Liver (tissue), 3 donors: ENCODE measurements around the gene CELA2A.

Experiments
- EGR1 ChIP-seq, 2 donors: IDR thresholded peaks; 2 replicates each; pipeline ENCODE4 v1.6.1; 2016 to 2018; ENCODE audit warnings: antibody characterized with exemption in 2 of 2, low read depth in 2 of 2
- GABPA ChIP-seq, 2 donors: IDR thresholded peaks in 1 of 2; conservative IDR thresholded peaks in 1 of 2; 2 replicates each; pipeline ENCODE4 v1.6.1; 2016; ENCODE audit warnings: antibody characterized with exemption in 2 of 2, mild to moderate bottlenecking in 1 of 2, moderate library complexity in 1 of 2
- HNF4A ChIP-seq, 2 donors: conservative IDR thresholded peaks; 2 replicates each; pipeline ENCODE4 v1.6.1; 2016; ENCODE audit warnings: antibody characterized with exemption in 2 of 2, mild to moderate bottlenecking in 2 of 2
- JUND ChIP-seq, 2 donors: IDR thresholded peaks; 2 replicates each; pipeline ENCODE4 v1.6.1; 2016; ENCODE audit warnings: antibody characterized with exemption in 2 of 2
- NR2F2 ChIP-seq: IDR thresholded peaks from 2 replicates; pipeline ENCODE4 v1.6.1; 2016; ENCODE audit warnings: antibody characterized with exemption
- RXRA ChIP-seq, 2 donors: IDR thresholded peaks; 2 replicates each; pipeline ENCODE4 v1.6.1; 2017 to 2018; ENCODE audit warnings: antibody characterized with exemption in 2 of 2, mild to moderate bottlenecking in 1 of 2
- SP1 ChIP-seq: IDR thresholded peaks from 2 replicates; pipeline ENCODE4 v1.6.1; 2018; ENCODE audit warnings: antibody characterized with exemption, mild to moderate bottlenecking
- YY1 ChIP-seq: IDR thresholded peaks from 2 replicates; pipeline ENCODE4 v1.6.1; 2016; ENCODE audit warnings: antibody characterized with exemption, mild to moderate bottlenecking
- TF ChIP-seq, protein P1 (sequence below): fragments of 150-350 bp; IDR thresholded peaks from 2 replicates; pipeline ENCODE4 v1.5.1; 2017; ENCODE audit warnings: improper control_type of control experiment, low read depth, low read length; ENCODE audit not compliant: missing input control
- TF ChIP-seq, protein P2 (sequence below): IDR thresholded peaks from 2 replicates; pipeline ENCODE4 v1.6.1; 2016; ENCODE audit warnings: antibody characterized with exemption, mild to moderate bottlenecking
- TF ChIP-seq, protein P3 (sequence below): IDR thresholded peaks from 2 replicates; pipeline ENCODE4 v1.6.1; 2016; ENCODE audit warnings: antibody characterized with exemption
- donor health status: healthy.
- donor health status: healthy.

DNA sequence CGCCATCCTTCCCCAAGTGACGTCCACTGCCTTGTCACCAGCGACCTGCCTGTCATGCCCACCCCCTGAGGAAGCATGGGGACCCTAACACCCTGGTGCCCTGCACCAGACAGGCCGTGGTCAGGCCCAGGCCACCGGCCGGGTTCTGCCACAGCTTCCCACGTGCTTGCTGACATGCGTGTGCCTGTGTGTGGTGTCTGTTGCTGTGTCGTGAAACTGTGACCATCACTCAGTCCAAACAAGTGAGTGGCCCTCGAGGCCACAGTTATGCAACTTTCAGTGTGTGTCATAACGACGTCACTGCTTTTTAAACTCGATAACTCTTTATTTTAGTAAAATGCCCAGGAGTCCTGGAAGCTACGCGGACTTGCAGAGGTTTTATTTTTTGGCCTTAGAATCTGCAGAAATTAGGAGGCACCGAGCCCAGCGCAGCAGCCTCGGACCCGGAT is 26.8 kb upstream of the CELA2A start:
- TF ChIP-seq, protein P1, sequence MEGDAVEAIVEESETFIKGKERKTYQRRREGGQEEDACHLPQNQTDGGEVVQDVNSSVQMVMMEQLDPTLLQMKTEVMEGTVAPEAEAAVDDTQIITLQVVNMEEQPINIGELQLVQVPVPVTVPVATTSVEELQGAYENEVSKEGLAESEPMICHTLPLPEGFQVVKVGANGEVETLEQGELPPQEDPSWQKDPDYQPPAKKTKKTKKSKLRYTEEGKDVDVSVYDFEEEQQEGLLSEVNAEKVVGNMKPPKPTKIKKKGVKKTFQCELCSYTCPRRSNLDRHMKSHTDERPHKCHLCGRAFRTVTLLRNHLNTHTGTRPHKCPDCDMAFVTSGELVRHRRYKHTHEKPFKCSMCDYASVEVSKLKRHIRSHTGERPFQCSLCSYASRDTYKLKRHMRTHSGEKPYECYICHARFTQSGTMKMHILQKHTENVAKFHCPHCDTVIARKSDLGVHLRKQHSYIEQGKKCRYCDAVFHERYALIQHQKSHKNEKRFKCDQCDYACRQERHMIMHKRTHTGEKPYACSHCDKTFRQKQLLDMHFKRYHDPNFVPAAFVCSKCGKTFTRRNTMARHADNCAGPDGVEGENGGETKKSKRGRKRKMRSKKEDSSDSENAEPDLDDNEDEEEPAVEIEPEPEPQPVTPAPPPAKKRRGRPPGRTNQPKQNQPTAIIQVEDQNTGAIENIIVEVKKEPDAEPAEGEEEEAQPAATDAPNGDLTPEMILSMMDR = no peak
- TF ChIP-seq JUND (IDR thresholded peaks at IDR 0.05) (no peak), EGR1 (IDR thresholded peaks at IDR 0.05; ENCODE audit: low read depth in 2 of 2) (no peak), YY1 (no peak), SP1 (no peak), HNF4A (conservative IDR thresholded peaks at IDR 0.05) (peak; percentile 20 to 41), GABPA (IDR thresholded peaks at IDR 0.05 in 1 of 2, conservative IDR thresholded peaks at IDR 0.05 in 1 of 2) (no peak), NR2F2 (no peak), RXRA (IDR thresholded peaks at IDR 0.05) (peak; percentile 39 to 40)
- TF ChIP-seq, protein P2, sequence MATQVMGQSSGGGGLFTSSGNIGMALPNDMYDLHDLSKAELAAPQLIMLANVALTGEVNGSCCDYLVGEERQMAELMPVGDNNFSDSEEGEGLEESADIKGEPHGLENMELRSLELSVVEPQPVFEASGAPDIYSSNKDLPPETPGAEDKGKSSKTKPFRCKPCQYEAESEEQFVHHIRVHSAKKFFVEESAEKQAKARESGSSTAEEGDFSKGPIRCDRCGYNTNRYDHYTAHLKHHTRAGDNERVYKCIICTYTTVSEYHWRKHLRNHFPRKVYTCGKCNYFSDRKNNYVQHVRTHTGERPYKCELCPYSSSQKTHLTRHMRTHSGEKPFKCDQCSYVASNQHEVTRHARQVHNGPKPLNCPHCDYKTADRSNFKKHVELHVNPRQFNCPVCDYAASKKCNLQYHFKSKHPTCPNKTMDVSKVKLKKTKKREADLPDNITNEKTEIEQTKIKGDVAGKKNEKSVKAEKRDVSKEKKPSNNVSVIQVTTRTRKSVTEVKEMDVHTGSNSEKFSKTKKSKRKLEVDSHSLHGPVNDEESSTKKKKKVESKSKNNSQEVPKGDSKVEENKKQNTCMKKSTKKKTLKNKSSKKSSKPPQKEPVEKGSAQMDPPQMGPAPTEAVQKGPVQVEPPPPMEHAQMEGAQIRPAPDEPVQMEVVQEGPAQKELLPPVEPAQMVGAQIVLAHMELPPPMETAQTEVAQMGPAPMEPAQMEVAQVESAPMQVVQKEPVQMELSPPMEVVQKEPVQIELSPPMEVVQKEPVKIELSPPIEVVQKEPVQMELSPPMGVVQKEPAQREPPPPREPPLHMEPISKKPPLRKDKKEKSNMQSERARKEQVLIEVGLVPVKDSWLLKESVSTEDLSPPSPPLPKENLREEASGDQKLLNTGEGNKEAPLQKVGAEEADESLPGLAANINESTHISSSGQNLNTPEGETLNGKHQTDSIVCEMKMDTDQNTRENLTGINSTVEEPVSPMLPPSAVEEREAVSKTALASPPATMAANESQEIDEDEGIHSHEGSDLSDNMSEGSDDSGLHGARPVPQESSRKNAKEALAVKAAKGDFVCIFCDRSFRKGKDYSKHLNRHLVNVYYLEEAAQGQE = no peak
- TF ChIP-seq, protein P3, sequence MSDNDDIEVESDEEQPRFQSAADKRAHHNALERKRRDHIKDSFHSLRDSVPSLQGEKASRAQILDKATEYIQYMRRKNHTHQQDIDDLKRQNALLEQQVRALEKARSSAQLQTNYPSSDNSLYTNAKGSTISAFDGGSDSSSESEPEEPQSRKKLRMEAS = no peak
